Measurements from ENCODE around the gene ZBTB9.

DNA sequence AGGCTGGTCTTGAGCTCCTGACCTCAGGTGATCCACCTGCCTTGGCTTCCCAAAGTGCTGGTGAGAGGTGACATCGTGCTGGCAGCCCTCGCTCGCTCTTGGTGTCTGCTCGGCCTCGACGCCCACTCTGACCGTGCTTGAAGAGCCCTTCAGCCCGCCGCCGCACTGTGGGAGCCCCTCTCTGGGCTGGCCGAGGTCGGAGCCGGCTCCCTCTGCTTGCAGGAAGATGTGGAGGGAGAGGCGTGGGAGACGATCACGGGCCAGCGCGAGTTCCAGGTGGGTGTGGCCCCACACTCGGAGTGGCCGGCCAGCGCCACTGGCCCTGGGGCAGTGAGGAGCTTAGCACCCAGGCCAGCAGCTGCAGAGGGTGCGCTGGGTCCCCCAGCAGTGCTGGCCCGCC is 48.1 kb downstream of the ZBTB9 start:
- TF ChIP-seq CTCF (IDR thresholded peaks at IDR 0.05; ENCODE audit: low read length) = no peak
- no peak for TF ChIP-seq EZH2 (optimal IDR thresholded peaks at IDR 0.05; ENCODE audit: low read depth, low read length)
